ENCODE measurements around the gene SSTR1. TPM values are rescaled to one million over a fixed set of nuclear protein-coding genes. Genes with fewer than 3 reads are reported as not detected.
A peak's percentile ranks its signal among the peaks of the same experiment; 100 is the strongest.

SSTR1 gene
- total RNA-seq, 1 experiment from 2014 or later: 0.07 TPM

GRCh38 chr14:38233218-38233617, 25.5 kb downstream of the SSTR1 start:
- ChIA-PET POLR2A (ENCODE audit: unreplicated experiment) (no interaction called here), CTCF (no interaction called here)
- H3K9me2 ChIP-seq (replicated peaks; ENCODE audit: low read length): no peaks in the 10 kb centered on the region
- H3K4me2 ChIP-seq (ENCODE audit: low read length): no peak overlapping the region
- no TSS peak for BruUV-seq (replicated peaks)
- DNase-seq (no peak), ATAC-seq (no peak)
- TF ChIP-seq EZH2 (IDR thresholded peaks at IDR 0.05; ENCODE audit: low read length, unreplicated experiment) (no peak), EZH2phosphoT487 (IDR thresholded peaks at IDR 0.05; ENCODE audit: borderline replicate concordance, low read length) (no peak), CTCF (conservative IDR thresholded peaks at IDR 0.05; ENCODE audit: low read depth, low read length) (no peak)
- no peaks in the 10 kb centered on the region for H4K20me1 ChIP-seq (ENCODE audit: low read length)
- H3K36me3 ChIP-seq (ENCODE audit: low read depth, low read length): no peaks in the 10 kb centered on the region
- no peak overlapping the region for H3K9ac ChIP-seq (ENCODE audit: low read length)
- H3K27ac ChIP-seq (ENCODE audit: low read length): no peak overlapping the region
- H3K9me3 ChIP-seq (ENCODE audit: low read length): no peaks in the 10 kb centered on the region
- H3K79me2 ChIP-seq (ENCODE audit: low read length): no peaks in the 10 kb centered on the region
- H3K27me3 ChIP-seq (ENCODE audit: low read length): peaks cover 10% of the 10 kb centered on the region; the same call in 1 of the 2 replicates
- intact Hi-C loops (cut with micrococcal nuclease): no loop called here
- no peaks in the 10 kb centered on the region for H3K4me1 ChIP-seq (ENCODE audit: insufficient read depth, low read length)
- H3K4me3 ChIP-seq (ENCODE audit: low read length): no peak overlapping the region
- H3F3A ChIP-seq (ENCODE audit: low read length, unreplicated experiment): no peaks in the 10 kb centered on the region
- no peak overlapping the region for H2AFZ ChIP-seq (ENCODE audit: low read length)

- H3K4me3 ChIP-seq (ENCODE audit: low read length): no peak overlapping the region
- no TSS peak for BruUV-seq (replicated peaks)
- no peak overlapping the region for H3K9ac ChIP-seq (ENCODE audit: low read length)
- H2AFZ ChIP-seq (ENCODE audit: low read length): no peak overlapping the region
- no peak for TF ChIP-seq EZH2phosphoT487 (IDR thresholded peaks at IDR 0.05; ENCODE audit: borderline replicate concordance, low read length)
- TF ChIP-seq EZH2 (IDR thresholded peaks at IDR 0.05; ENCODE audit: low read length, unreplicated experiment): no peak
- no peak for TF ChIP-seq CTCF (conservative IDR thresholded peaks at IDR 0.05; ENCODE audit: low read depth, low read length)
- ChIA-PET POLR2A (ENCODE audit: unreplicated experiment) (no interaction called here), CTCF (no interaction called here)
- no peak overlapping the region for H3K27ac ChIP-seq (ENCODE audit: low read length)
- ATAC-seq: no peak
- intact Hi-C loops (cut with micrococcal nuclease): no loop called here
- no peak overlapping the region for H3K4me2 ChIP-seq (ENCODE audit: low read length)
- no peaks in the 10 kb centered on the region for H3K36me3 ChIP-seq (ENCODE audit: low read depth, low read length)
- no peaks in the 10 kb centered on the region for H3K9me3 ChIP-seq (ENCODE audit: low read length)
- H3K4me1 ChIP-seq (ENCODE audit: insufficient read depth, low read length): no peaks in the 10 kb centered on the region
- H3K27me3 ChIP-seq (ENCODE audit: low read length): peaks cover 4% of the 10 kb centered on the region; the same call in 1 of the 2 replicates
- no peaks in the 10 kb centered on the region for H3K9me2 ChIP-seq (replicated peaks; ENCODE audit: low read length)
- peak; percentile 14 for DNase-seq
- no peaks in the 10 kb centered on the region for H3K79me2 ChIP-seq (ENCODE audit: low read length)
- H4K20me1 ChIP-seq (ENCODE audit: low read length): no peaks in the 10 kb centered on the region
- no peaks in the 10 kb centered on the region for H3F3A ChIP-seq (ENCODE audit: low read length, unreplicated experiment)
Measured at GRCh38 chr14:38238332-38238731, 30.6 kb downstream of the SSTR1 start.

GRCh38 chr14:38238878-38239277, 31.2 kb downstream of the SSTR1 start:
- Histone ChIP-seq H3K79me2 (ENCODE audit: low read length) (no peaks in the 10 kb centered on the region), H3K9me3 (ENCODE audit: low read length) (no peaks in the 10 kb centered on the region), H3K4me3 (ENCODE audit: low read length) (no peak overlapping the region), H3F3A (ENCODE audit: low read length, unreplicated experiment) (no peaks in the 10 kb centered on the region), H3K4me1 (ENCODE audit: insufficient read depth, low read length) (peaks cover 3% of the 10 kb centered on the region; the same call in 1 of the 2 replicates), H2AFZ (ENCODE audit: low read length) (no peak overlapping the region), H3K36me3 (ENCODE audit: low read depth, low read length) (no peaks in the 10 kb centered on the region), H3K27ac (ENCODE audit: low read length) (no peak overlapping the region), H3K9me2 (replicated peaks; ENCODE audit: low read length) (no peaks in the 10 kb centered on the region), H4K20me1 (ENCODE audit: low read length) (no peaks in the 10 kb centered on the region), H3K27me3 (ENCODE audit: low read length) (peaks cover 4% of the 10 kb centered on the region; the same call in 1 of the 2 replicates), H3K9ac (ENCODE audit: low read length) (no peak overlapping the region), H3K4me2 (ENCODE audit: low read length) (no peak overlapping the region)
- intact Hi-C loops (cut with micrococcal nuclease): no loop called here
- POLR2A ChIA-PET (ENCODE audit: unreplicated experiment): no interaction called here
- ATAC-seq (no peak), DNase-seq (no peak)
- BruUV-seq (replicated peaks): no TSS peak
- no peak for TF ChIP-seq CTCF (conservative IDR thresholded peaks at IDR 0.05; ENCODE audit: low read depth, low read length)
- TF ChIP-seq EZH2 (IDR thresholded peaks at IDR 0.05; ENCODE audit: low read length, unreplicated experiment): no peak
- no peak for TF ChIP-seq EZH2phosphoT487 (IDR thresholded peaks at IDR 0.05; ENCODE audit: borderline replicate concordance, low read length)
- CTCF ChIA-PET: no interaction called here

Measured in PC-3 (cell line).